Transverse colon (tissue), 4 donors: ENCODE data around the gene JPH3. TPM values are rescaled to one million over a fixed set of nuclear protein-coding genes. Genes with fewer than 3 reads are reported as not detected.

Source experiments
- DNase-seq: peaks from one replicate; pipeline ENCODE4 v3.0.0-alpha.2; 2019
- H3K27ac ChIP-seq, 4 donors: fragments of 200-600 bp; sonication (generic); 2 replicates each; pipeline ENCODE4 v1.5.1; 2016 to 2018; ENCODE audit warnings: inconsistent platforms in 4 of 4
- H3K27me3 ChIP-seq: fragments of 200-600 bp; sonication (generic); 2 replicates; pipeline ENCODE4 v1.5.1; 2017; ENCODE audit warnings: inconsistent platforms
- H3K36me3 ChIP-seq, 4 donors: fragments of 200-600 bp; sonication (generic); 2 replicates each; pipeline ENCODE4 v1.5.1; 2017 to 2019; ENCODE audit warnings: inconsistent platforms in 4 of 4
- H3K4me1 ChIP-seq, 4 donors: fragments of 200-600 bp; sonication (generic); 2 replicates each; pipeline ENCODE4 v1.5.1; 2017 to 2020; ENCODE audit warnings: inconsistent platforms in 4 of 4
- H3K4me3 ChIP-seq, 4 donors: fragments of 200-600 bp; sonication (generic); 1 replicate in 1 of 4; 2 replicates in 3 of 4; pipeline versions ENCODE4 v1.5.1 to v1.6.1; 2017 to 2019; ENCODE audit warnings: inconsistent platforms in 4 of 4
- H3K9me3 ChIP-seq, 2 donors: fragments of 200-600 bp; sonication (generic); 2 replicates each; pipeline ENCODE4 v1.5.1; 2017 to 2019; ENCODE audit warnings: inconsistent platforms in 2 of 2
- EP300 ChIP-seq: sonication (generic); formaldehyde crosslinking; IDR thresholded peaks from one replicate; pipeline ENCODE4 v1.6.1; 2017; ENCODE audit warnings: antibody characterized with exemption, low read depth
- POLR2A ChIP-seq: fragments of 450-650 bp; IDR thresholded peaks from one replicate; pipeline ENCODE4 v1.6.1; 2016; ENCODE audit warnings: antibody characterized with exemption, mild to moderate bottlenecking, moderate library complexity
- POLR2AphosphoS5 ChIP-seq, 3 donors: sonication (generic); formaldehyde crosslinking; IDR thresholded peaks; one replicate each; pipeline ENCODE4 v1.6.1; 2016; ENCODE audit warnings: antibody characterized with exemption in 3 of 3
- WGBS, 2 donors: methylation state at CpG; one replicate each; pipeline ENCODE4 v1.1.5; 2018; ENCODE audit warnings: low coverage in 1 of 2; 5-methylcytosine and 5-hydroxymethylcytosine counted together
- in situ Hi-C, 4 donors: fragments of 200-750 bp; cut with MboI; loops; one replicate each; pipeline versions ENCODE4 v1.15.0 to v1.15.1; 2017; ENCODE audit warnings: low sequenced_read_pairs in 3 of 4, low pct_ligation_motif_present in 1 of 4, low pct_unique_long_range_greater_than_20kb in 1 of 4
- intact Hi-C: fragments of 100-400 bp; cut with DNase I; formaldehyde crosslinking; loops from one replicate; pipeline ENCODE4 v1.15.1; 2023; ENCODE audit warnings: low total_unique reads
- total RNA-seq, 4 donors: library from RNA; depleted of rRNA; stranded (reverse); fragments of >200 nt; gene quantifications; one replicate each; pipeline ENCODE4 v1.1.0, GENCODE V29; 2016
- TF ChIP-seq, protein P1 (sequence below), 5 experiments: fragments of 200-600 bp in 3 of 5; fragments of 450-650 bp in 2 of 5; sonication (generic) in 3 of 5; IDR thresholded peaks; 1 replicate in 2 of 5; 2 replicates in 3 of 5; pipeline ENCODE4 v1.5.1; 2016 to 2017; ENCODE audit warnings: antibody characterized with exemption in 5 of 5, inconsistent platforms in 3 of 5, mild to moderate bottlenecking in 2 of 5, moderate library complexity in 1 of 5

Gene JPH3
- total RNA-seq, 4 donors from 2014 or later: 0.32 to 5.2 (median 0.41) TPM; not detected in 1

DNA sequence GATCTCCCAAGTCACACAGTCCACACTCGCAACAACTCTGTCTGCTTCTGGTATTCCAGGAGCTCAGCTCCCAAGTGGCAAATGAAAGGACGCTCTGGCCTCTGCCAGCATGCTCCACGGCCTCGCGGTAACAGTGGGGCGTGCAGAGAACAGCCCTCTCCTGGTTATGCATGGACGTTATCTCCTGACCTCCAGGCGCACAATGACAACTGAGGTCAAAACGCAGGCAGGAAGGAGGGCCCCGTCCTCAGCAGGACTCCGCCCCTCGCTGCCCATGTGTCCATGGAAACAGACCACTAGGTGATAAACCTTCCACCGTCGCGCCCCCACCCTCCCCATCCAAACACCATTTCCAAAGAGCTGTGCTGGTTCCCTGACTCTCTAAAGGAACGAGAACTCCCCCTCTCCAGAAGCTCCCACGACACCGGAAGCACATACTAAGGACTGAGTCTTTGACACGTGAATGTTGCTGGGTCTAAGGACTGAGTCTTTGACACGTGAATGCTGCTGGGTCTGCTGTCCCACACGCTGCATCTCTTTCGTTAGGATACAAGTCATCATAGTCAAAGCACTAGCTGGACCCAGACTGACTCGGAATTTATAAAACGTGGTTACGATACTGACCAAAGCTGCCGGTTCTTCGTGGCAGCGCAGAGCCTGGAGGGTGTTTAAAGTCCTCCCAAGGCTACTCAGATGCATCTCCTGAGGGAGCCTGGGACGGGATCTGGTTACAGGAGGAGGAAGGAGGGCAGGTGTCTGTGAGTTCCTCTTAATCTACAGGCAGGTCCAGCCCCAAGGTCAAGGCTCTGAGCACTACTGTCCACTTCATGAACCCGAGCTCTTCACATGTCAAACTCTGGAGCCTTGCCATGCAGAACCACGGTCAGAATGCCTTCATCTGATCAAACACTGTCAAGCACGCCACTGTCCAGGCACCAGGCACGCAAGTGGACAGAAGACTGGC is 119.6 kb downstream of the JPH3 start:
- H3K4me3 ChIP-seq: no peak overlapping the region
- no peaks in the 10 kb centered on the region for H3K36me3 ChIP-seq
- no peak for DNase-seq
- WGBS, 2 donors: 89 to 91% methylated on average over 14 to 33 of the region's 33 CpGs
- H3K9me3 ChIP-seq: no peaks in the 10 kb centered on the region
- TF ChIP-seq POLR2A (no peak), EP300 (no peak), POLR2AphosphoS5 (IDR thresholded peaks at IDR 0.05) (no peak)
- TF ChIP-seq, protein P1, sequence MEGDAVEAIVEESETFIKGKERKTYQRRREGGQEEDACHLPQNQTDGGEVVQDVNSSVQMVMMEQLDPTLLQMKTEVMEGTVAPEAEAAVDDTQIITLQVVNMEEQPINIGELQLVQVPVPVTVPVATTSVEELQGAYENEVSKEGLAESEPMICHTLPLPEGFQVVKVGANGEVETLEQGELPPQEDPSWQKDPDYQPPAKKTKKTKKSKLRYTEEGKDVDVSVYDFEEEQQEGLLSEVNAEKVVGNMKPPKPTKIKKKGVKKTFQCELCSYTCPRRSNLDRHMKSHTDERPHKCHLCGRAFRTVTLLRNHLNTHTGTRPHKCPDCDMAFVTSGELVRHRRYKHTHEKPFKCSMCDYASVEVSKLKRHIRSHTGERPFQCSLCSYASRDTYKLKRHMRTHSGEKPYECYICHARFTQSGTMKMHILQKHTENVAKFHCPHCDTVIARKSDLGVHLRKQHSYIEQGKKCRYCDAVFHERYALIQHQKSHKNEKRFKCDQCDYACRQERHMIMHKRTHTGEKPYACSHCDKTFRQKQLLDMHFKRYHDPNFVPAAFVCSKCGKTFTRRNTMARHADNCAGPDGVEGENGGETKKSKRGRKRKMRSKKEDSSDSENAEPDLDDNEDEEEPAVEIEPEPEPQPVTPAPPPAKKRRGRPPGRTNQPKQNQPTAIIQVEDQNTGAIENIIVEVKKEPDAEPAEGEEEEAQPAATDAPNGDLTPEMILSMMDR (IDR thresholded peaks at IDR 0.05): no peak
- H3K27me3 ChIP-seq: no peaks in the 10 kb centered on the region
- no peak overlapping the region for H3K27ac ChIP-seq
- in situ Hi-C loops (no loop called here), intact Hi-C loops (no loop called here)
- no peaks in the 10 kb centered on the region for H3K4me1 ChIP-seq

DNA sequence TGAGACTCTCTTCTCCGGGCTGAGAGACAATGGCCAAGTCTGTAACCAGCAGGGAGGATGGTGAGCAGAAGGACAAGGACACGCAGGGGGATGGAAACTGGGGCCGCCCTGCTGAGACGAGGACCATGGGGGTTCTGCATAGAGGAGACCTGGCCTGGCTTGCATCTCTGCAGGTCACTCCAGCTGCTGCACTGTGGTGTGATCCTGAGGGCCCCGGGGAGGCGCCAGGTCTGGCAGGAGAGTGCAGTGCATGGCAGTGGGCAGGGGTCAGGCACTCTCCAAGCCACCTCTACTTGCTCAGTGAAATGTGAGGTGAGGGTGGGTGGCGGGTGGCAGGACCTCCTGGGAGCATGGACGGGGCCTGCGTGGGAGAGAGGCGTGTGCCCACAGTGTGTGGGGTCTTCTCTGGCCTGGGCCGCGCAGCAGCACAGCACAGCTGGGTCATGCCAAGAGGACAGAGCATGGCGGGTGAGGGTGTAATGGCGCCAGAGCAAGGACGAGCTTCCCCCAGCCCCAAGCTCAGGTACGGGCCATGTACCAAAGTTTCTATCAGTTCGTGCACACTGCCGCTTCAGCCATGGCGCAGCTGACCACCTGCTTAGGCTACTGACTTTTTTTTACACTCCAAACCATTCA is 120.4 kb downstream of the JPH3 start:
- intact Hi-C loops (no loop called here), in situ Hi-C loops (no loop called here)
- no peak overlapping the region for H3K4me3 ChIP-seq
- peaks cover 0 to 3% (median 0%) of the 10 kb centered on the region in 4 donors for H3K36me3 ChIP-seq
- no peaks in the 10 kb centered on the region for H3K27me3 ChIP-seq
- H3K9me3 ChIP-seq: no peaks in the 10 kb centered on the region
- no peaks in the 10 kb centered on the region for H3K4me1 ChIP-seq
- WGBS, 2 donors: 87 to 94% methylated on average over 5 to 19 of the region's 19 CpGs
- H3K27ac ChIP-seq: no peak overlapping the region
- DNase-seq: no peak
- TF ChIP-seq POLR2AphosphoS5 (IDR thresholded peaks at IDR 0.05) (no peak), POLR2A (no peak), EP300 (no peak)
- TF ChIP-seq, protein P1 (IDR thresholded peaks at IDR 0.05): no peak

DNA sequence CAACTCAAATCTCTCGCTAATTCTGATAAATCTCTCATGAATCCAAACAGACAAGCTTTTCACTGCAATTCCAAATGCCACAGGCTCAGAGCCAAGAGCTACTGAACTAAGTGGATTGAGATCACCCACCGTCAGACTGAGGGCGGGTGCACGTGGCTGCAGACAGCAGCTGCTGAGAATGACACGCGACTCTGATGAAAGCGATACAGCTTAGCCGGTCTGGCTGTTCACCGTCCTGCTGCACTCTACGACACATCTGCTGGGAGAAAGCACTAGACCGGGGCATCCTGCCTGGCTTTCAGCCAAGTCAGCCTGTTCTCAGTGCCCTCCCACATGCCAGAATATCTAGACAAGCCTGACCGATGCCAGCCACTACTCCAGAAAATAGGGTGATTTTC is 120.9 kb downstream of the JPH3 start:
- WGBS, 2 donors: 50 to 68% methylated on average over 1 to 12 of the region's 12 CpGs
- in situ Hi-C loops (no loop called here), intact Hi-C loops (no loop called here)
- Histone ChIP-seq H3K36me3 (peaks cover 0 to 3% (median 0%) of the 10 kb centered on the region in 4 donors), H3K4me3 (no peak overlapping the region), H3K4me1 (no peaks in the 10 kb centered on the region), H3K27ac (no peak overlapping the region), H3K27me3 (no peaks in the 10 kb centered on the region), H3K9me3 (no peaks in the 10 kb centered on the region)
- peak; percentile 34 for DNase-seq
- TF ChIP-seq POLR2AphosphoS5 (IDR thresholded peaks at IDR 0.05) (no peak), POLR2A (no peak), EP300 (no peak)
- TF ChIP-seq, protein P1 (IDR thresholded peaks at IDR 0.05): no peak
